NCI-H1694 treated with DMSO at 0.1 percent for 48 hours (cell line): ENCODE measurements around the gene IGLL5.

Experiments
- DNase-seq: peaks from one replicate; lab custom pipeline; 2025; lab: John Stamatoyannopoulos, UW

Gene IGLL5

DNA sequence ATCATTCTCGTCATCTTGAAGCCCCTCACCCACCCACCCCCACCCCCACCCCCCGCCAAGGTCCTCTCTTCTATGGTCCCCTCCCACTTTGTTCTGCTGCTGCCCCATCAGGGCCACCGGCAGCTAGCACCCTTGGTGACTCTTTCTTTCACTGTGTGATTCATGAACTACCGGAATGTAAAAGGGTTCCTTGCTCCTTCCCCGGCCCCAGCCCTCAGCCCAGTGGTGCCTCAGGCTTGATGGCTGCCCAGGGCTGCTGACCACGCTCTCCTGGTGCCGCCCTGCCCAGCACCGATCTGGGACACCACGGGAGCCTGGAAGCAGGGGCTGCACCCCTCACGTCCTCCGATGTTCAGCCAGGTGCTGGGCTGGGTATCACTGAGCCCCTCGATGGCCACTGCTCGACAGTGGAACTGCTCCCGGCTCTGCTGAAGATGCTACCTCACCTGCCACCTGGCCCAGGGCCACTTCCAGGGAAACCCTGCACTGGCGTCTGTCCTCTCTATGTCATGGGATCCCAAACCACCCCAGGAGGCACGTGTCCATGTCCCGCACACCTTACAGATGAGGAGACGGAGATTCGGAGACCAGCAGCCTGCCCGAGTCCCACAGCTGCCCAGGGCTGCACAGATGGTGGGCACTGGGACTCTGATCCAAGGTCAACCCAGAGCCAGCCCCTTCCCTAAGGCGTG lies 39.7 kb downstream of the IGLL5 start:
- no peak for DNase-seq

- DNase-seq, result no peak
These were observed 40.5 kb downstream of the IGLL5 start for GRCh38 chr22:22927888-22928665.

DNA sequence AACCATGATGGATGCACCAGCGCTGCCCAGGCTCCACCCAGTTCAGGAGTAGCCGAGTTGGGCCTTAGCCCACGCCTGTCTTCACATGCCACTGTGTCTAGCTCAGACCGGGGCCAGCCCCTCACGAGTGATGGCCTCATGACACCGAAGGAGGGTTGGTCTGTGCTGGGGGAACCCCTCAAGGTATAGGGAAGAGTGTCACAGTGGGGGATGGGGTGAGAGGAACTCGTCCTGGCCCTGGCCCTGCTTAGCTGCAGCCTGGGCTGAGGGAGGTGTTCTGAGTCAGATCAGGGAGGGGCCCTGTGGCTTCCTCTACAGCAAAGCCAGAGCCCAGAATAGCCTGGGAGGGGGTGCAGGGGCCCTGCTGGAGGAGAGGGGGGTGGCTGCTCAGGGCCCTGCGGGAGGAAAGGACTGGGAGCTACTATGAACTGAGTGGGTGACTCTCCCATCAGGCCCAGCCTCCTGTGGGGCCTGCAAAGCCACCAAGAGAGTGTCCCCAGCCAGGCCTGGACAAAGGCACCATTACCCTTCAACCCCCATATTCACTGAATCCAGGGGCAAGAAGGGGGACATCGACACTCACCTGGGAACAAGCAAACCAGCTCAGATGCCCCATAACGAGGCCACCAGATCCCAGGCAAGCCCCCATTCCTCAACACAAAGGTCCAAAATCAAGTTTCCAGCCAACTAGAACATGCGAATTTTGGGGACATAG lies 41.2 kb downstream of the IGLL5 start:
- DNase-seq, result no peak

- DNase-seq, result no peak
These were observed 42.0 kb downstream of the IGLL5 start for GRCh38 chr22:22929381-22930221.

- DNase-seq, result no peak
These were observed 42.5 kb downstream of the IGLL5 start for GRCh38 chr22:22930222-22930497.

- DNase-seq, result no peak
These were observed 43.2 kb downstream of the IGLL5 start for GRCh38 chr22:22930571-22931556.

DNA sequence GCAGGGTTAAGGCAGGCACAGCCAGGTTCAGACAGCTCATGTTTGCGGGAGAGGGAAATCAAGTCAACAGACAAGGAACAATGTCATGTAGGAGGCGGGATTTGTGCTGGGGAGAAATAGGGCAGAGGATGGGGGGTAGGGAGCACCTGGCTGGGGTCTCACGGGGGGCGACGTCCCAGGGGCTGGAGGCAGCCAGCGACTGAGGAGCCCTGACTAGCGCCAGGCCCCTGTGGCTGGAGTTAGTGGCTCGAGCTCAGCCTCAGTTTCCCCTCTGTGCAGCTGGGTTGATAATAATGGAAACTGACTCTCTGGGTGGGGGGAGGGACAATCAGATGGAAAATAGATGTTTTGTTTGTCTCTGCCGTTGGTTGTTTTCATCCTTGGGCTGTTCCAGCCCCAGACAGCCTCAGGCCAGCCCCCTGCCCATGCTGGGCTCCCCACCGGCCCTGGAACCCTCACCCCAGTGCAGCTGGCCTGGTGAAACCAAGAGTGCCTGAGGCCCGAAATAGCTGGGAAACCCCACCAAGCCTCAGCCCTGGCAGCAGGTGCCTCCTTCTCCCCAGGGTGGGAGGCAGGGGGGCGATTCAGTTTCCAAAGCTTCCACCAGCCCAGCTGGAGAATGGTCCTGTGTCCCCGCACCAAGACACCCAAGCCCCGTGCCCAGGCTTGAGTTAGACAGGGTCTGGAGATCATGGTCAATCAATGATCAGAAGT lies 44.1 kb downstream of the IGLL5 start:
- DNase-seq, result no peak

- no peak for DNase-seq
These were observed 44.9 kb downstream of the IGLL5 start for GRCh38 chr22:22932512-22932941.

DNA sequence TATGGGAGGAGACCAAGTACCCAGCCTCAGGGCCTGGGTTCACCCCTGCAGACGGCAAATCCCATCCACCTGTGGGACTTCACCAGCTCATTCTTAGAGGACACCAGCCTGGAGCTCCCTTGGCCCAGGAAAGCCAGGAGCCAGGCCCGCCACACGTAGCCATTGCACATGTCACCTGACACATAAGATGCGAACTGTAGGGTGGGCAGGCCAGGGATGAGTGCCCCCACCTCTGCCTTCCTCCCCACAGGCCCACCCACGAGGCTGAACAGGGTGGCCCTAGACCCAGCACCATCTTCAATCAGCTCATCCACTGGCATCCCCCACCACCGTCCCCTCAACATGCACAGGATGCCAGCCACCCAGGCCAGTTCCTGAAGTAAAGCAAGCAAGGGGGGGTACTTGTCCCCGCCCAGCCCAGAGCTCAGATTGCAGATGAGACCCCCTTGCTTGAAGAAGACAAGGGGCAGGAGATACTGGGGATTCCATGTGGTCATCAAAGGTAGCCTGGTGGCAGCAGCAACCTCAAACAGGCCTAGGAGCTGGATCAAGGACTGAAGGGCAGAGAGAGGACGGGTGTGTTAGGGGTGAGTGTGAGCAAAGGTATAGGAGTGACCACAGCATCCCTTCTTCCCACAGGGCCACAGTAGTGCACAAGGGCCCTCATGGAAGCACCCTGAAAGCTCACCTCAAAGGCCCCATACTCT lies 45.6 kb downstream of the IGLL5 start:
- DNase-seq, result no peak

DNA sequence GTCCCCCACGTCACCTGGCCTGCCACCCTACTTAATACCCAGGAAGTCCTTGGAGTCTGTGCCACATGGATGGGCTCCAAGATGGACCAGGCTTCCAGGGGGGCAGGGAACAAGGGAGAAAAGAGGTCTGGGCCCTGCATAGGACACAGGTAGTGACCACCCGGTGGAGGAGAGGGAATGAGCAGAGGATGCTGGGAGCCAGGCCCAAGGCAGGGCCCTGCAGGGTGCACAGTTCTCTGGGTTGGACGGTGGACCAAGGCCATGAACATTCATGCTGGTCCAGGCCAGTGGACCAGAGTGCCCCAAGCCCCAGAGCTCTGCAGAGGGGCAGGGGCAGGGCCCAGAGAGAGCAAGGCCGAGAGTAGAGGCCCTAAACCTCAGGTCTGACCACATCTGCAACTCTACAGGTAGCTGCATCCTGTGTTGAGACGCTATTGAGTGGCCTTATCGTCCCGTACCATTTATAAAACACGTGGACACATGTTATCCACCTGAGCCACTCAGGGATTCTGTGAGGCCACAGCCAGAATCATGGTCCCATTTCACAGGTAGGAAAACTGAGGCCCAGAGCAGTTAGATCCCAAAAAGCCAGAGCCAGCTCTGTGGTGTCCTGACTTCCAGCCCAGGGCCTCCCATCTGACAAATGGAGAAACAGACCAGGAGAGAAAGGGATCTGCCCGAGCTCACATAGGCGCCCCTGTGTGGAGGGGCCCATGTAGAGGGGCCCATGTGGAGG lies 46.4 kb downstream of the IGLL5 start:
- DNase-seq, result no peak

DNA sequence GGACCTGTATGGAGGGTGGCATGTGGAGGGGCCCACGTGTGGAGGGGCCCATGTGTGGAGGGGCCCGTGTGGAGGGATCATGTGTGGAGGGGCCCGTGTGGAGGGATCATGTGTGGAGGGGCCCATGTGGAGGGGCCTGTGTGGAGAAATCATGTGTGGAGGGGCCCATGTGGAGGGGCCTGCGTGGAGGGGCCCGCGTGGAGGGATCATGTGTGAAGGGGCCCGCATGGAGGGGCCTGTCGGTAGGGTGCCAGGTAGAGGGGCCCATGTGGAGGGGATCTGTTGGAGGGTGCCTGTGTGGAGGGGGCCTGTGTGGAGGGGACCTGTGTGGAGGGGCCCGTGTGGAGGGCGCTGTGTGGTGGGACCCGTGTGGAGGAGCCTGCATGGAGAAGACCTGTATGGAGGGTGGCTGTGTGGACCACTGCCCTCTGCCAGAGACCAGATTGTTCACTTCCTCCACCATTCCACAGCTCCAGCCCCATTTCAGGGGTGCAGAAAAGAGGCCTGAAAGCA lies 47.0 kb downstream of the IGLL5 start:
- no peak for DNase-seq

DNA sequence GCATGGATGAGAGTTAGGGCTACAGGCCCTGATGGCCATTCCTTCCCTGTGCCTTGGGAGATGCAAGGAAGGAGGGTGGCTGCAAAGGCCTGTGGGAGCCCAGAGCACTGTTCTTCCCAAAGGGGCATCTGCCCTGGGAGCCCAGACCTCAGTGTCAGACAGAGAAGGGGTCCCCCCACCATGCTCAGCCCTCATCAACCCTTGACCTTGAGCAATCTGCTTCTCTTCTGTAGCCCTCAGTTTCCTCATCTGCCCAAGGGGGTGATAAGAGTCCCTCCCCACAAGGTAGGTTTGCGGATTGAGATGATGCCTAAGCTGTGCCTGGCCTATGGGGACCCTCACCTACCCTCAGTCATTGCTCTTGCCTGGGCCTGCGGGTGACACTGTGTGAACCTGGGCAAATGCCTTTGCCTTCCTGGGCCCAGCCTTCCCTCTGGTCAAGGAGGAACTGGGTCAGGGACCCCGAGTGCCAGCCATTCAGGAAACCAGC lies 47.5 kb downstream of the IGLL5 start:
- no peak for DNase-seq

GRCh38 chr22:22935546-22936157 lies 48.0 kb downstream of the IGLL5 start:
- no peak for DNase-seq

DNA sequence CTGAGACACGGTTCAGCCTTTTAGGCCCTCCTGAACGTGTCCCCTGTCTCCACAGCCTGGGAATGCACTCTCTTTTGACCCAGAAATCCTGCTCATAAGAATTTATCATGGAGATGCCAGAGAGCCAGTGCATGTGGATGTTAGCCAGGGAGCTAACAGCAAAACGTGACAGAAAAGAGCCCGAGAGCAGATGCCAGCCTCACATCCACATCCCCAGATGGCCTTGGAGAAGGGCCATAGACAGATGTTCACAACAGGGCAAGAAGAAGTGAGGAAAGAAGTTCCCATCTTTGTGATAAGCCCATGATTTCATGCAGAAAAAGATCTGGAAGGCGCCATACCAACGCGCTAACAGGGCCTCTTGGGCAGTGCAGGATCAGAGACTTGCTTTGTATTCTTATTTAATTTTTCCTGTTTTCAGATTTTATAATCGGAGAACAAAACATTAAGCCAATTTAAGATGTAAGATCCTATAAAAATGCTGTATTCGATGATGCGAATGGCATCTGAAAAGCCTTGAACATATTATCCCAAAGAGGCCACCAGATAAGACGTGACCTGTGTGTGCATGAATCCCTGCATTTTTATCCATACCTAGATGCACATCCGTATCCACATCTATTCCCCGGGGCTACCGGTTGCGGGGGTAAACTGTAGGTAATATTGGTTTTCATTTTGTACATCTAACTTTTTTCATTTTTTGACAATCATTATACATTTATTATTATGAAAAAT lies 48.7 kb downstream of the IGLL5 start:
- peak; percentile 31 for DNase-seq

DNA sequence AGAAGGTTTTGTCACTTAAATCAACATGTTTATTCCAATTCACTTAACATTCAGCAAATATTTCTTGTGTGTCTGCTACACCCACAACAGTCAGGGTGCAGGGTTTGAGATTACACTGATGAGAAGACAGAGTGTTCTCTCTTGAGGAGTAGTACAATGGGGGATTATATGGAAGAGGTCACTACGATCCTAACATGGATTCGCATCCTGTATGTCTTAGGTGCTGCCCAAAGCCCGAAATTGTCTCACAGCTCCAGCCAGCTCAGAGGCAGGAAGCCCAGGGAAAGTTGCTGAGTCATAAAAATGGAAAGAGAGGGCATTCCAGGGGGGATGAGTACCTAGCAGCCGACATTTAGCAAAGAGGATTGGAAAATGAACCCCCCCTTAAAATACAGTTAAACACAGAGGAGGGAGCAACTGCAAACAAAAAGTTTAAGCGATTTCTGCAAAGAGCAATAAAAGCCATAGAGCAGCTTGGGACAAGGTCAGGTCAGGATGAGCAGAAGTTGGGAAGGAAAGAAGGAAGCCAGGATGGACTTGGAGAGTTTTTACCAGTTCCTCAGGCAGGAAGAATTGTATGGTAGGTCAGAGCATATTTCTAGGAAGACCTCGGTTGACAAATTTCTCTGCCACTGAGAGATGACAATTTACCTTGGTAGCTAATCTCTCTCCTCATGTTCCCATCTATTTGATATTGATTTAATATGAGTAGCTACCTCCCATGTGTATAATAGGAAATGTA lies 49.5 kb downstream of the IGLL5 start:
- DNase-seq, result no peak

- no peak for DNase-seq
These were observed 50.4 kb downstream of the IGLL5 start for GRCh38 chr22:22937894-22938480.
